Heart left ventricle (tissue), 13 donors: ENCODE results near the gene DNAJC7.

Experiments
- POLR2A ChIP-seq, 2 donors: fragments of 450-650 bp; IDR thresholded peaks; one replicate each; pipeline ENCODE4 v1.6.1; 2017; ENCODE audit warnings: antibody characterized with exemption in 2 of 2, mild to moderate bottlenecking in 2 of 2, moderate library complexity in 2 of 2
- TF ChIP-seq, protein P1 (sequence below), 12 donors: fragments of 200-600 bp; sonication (generic) in 4 of 12; IDR thresholded peaks; one replicate each; pipeline versions ENCODE4 v1.5.0 to v1.8.0; 2018 to 2022; ENCODE audit warnings: antibody characterized with exemption in 12 of 12, mild to moderate bottlenecking in 5 of 12
- donor health status: ischemic (EF 13 %, LVEDD 7.1; RV severe dilation, severe dysfunction).
- donor health status: DM: no; HTN: yes; CAD: no.
- donor health status: DM: no; HTN: no; CAD: no.
- donor health status: ischemic (EF 25% LVEDD 6.9; RV normal size, moderate dysfunction).
- donor health status: ischemic (EF 25% LVEDD 5.7; RV mildly dilated, moderate dysfunction).
- donor health status: ischemic (EF 35%, LVEDD 5.7; RV mildly dilated, moderate dysfunction).
- donor health status: nonischemic (EF 11% LVEDD 7.7; RV severe dilation, severe dysfunction).
- donor health status: DM: yes; HTN: yes; CAD: no.
- donor health status: PGD.
- donor health status: ischemic (EF 29% LVEDD 5.4; RV normal size, mild dysfunction).
- donor health status: nonischemic (EF 23%, LVEDD 6.1; RV moderate dilation, normal function).

DNA sequence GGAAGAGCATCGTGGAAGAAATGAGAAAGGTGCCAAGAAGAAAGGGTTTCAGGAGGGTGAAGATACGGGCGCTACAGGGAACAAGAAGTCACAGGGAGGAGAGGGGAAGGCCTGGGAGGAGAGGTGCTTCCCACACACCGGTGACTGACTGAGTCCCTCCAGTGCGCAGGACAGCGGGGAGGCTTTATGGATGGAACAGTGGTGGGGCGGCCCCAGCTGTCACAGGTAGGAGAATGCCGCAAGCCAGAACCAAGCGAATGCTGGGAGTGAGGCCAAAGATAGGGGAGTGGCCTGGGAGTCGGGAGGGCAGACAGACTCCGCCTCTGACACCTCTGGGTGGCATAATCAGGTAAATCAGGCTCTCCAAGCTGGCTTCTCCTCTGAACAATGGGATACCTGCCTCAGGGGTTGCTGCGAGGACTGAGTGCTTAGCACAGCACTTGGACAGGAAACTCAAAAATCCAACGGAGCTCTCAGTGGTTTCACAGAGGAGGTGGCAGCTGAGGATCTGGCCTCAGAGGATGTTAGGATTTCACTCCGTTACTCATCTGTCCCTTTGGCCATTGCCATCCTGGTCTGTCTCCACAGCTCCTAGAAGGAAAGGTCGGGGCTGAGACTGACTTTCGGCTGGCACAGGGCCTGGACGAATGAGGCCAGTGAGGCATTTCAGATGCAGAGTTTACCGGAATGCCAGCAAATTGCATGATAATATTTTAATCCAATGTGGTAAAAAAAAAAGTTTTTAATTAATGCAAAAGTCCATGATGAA lies 51.4 kb downstream of the DNAJC7 start:
- TF ChIP-seq POLR2A (IDR thresholded peaks at IDR 0.05) = no peak
- TF ChIP-seq, protein P1, sequence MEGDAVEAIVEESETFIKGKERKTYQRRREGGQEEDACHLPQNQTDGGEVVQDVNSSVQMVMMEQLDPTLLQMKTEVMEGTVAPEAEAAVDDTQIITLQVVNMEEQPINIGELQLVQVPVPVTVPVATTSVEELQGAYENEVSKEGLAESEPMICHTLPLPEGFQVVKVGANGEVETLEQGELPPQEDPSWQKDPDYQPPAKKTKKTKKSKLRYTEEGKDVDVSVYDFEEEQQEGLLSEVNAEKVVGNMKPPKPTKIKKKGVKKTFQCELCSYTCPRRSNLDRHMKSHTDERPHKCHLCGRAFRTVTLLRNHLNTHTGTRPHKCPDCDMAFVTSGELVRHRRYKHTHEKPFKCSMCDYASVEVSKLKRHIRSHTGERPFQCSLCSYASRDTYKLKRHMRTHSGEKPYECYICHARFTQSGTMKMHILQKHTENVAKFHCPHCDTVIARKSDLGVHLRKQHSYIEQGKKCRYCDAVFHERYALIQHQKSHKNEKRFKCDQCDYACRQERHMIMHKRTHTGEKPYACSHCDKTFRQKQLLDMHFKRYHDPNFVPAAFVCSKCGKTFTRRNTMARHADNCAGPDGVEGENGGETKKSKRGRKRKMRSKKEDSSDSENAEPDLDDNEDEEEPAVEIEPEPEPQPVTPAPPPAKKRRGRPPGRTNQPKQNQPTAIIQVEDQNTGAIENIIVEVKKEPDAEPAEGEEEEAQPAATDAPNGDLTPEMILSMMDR (IDR thresholded peaks at IDR 0.05) = no peak
